Measurements from ENCODE around the gene UACA. TPM values are rescaled to one million over a fixed set of nuclear protein-coding genes. Genes with fewer than 3 reads are reported as not detected.
A peak's percentile ranks its signal among the peaks of the same experiment; 100 is the strongest.

Gene UACA
- total RNA-seq, 1 experiment from 2014 or later: 44.8 TPM

- H3K36me3 Mint-ChIP-seq: no peaks in the 10 kb centered on the region
- H3K4me1 Mint-ChIP-seq: peaks cover 60% of the 10 kb centered on the region
- CTCF ChIA-PET: interaction anchor here (0.8 to 3.2 kb wide), 5 partner anchors 48 to 123 kb away, joined by 3 to 15 read pairs (median 3); no protein-coding TSS in a partner anchor
- ATAC-seq (no peak), DNase-seq (ENCODE audit: low spot score) (no peak)
- H3K27me3 Mint-ChIP-seq (ENCODE audit: low read depth): peaks cover under 1% of the 10 kb centered on the region; the same call in 1 of the 2 replicates
- H3K9me3 Mint-ChIP-seq: peaks cover 6% of the 10 kb centered on the region; the same call in 1 of the 2 replicates
- H3K27ac Mint-ChIP-seq: peak overlapping the region; percentile 88; the same call in 1 of the 2 replicates
- no peak for TF ChIP-seq CREM (CRISPR knock-in tag; IDR thresholded peaks at IDR 0.05)
- no peak for TF ChIP-seq MLX (CRISPR knock-in tag; IDR thresholded peaks at IDR 0.05)
- TF ChIP-seq ZNF671 (CRISPR knock-in tag; IDR thresholded peaks at IDR 0.05): no peak
- no peak for TF ChIP-seq ZMAT4 (CRISPR knock-in tag; IDR thresholded peaks at IDR 0.05)
- no peak for TF ChIP-seq TP53 (CRISPR knock-in tag; IDR thresholded peaks at IDR 0.05)
- TF ChIP-seq GTF2I (CRISPR knock-in tag; conservative IDR thresholded peaks at IDR 0.05): no peak
- TF ChIP-seq TCF7 (CRISPR knock-in tag; IDR thresholded peaks at IDR 0.05; ENCODE audit: low read depth): no peak
- TF ChIP-seq GRHL2 (CRISPR knock-in tag; IDR thresholded peaks at IDR 0.05; ENCODE audit: insufficient replicate concordance, severe bottlenecking): no peak
- no peak for TF ChIP-seq HMGA2 (CRISPR knock-in tag; IDR thresholded peaks at IDR 0.05)
- TF ChIP-seq ZNF263 (CRISPR knock-in tag; IDR thresholded peaks at IDR 0.05; ENCODE audit: low read depth): no peak
- TF ChIP-seq ZNF317 (CRISPR knock-in tag; IDR thresholded peaks at IDR 0.05; ENCODE audit: borderline replicate concordance, low read depth): no peak
- no peak for TF ChIP-seq CREB1 (CRISPR knock-in tag; IDR thresholded peaks at IDR 0.05)
- TF ChIP-seq ZNF281 (CRISPR knock-in tag; IDR thresholded peaks at IDR 0.05): no peak
- TF ChIP-seq ERG (CRISPR knock-in tag; IDR thresholded peaks at IDR 0.05): no peak
- TF ChIP-seq AFF4 (CRISPR knock-in tag; IDR thresholded peaks at IDR 0.05; ENCODE audit: borderline replicate concordance): no peak
- no peak overlapping the region for H3K4me3 Mint-ChIP-seq
- POLR2A ChIA-PET: interaction anchor here (1.1 kb wide), 1 partner anchor 16 kb away, joined by 3 read pairs; no protein-coding TSS in a partner anchor
These were observed 130.8 kb downstream of the UACA start for GRCh38 chr15:70632491-70633102.

GRCh38 chr15:70632079-70632478 is 131.3 kb downstream of the UACA start:
- TF ChIP-seq ZNF263 (CRISPR knock-in tag; IDR thresholded peaks at IDR 0.05; ENCODE audit: low read depth): no peak
- TF ChIP-seq ZNF423 (CRISPR knock-in tag; IDR thresholded peaks at IDR 0.05): peak; percentile 92
- 0 out of 2 replicates have a peak, but pooled peaks have one; percentile 84 for TF ChIP-seq ZBTB43 (CRISPR knock-in tag; IDR thresholded peaks at IDR 0.05)
- TF ChIP-seq GRHL2 (CRISPR knock-in tag; IDR thresholded peaks at IDR 0.05; ENCODE audit: insufficient replicate concordance, severe bottlenecking): no peak
- TF ChIP-seq SMAD4 (CRISPR knock-in tag; IDR thresholded peaks at IDR 0.05): no peak
- no peaks in the 10 kb centered on the region for H3K36me3 Mint-ChIP-seq
- CTCF ChIA-PET: interaction anchor here (0.6 to 3.2 kb wide), 4 partner anchors 41 to 178 kb away, joined by 3 to 15 read pairs (median 7); no protein-coding TSS in a partner anchor
- peaks cover 61% of the 10 kb centered on the region for H3K4me1 Mint-ChIP-seq
- POLR2A ChIA-PET: interaction anchor here (1.1 kb wide), 1 partner anchor 16 kb away, joined by 3 read pairs; no protein-coding TSS in a partner anchor
- DNase-seq (ENCODE audit: low spot score): no peak
- peak overlapping the region; percentile 84; the same call in 1 of the 2 replicates for H3K27ac Mint-ChIP-seq
- H3K4me3 Mint-ChIP-seq: 0 out of 2 replicates have a peak overlapping the region, but pooled peaks have one; percentile 2
- H3K27me3 Mint-ChIP-seq (ENCODE audit: low read depth): peaks cover 2% of the 10 kb centered on the region; the same call in 1 of the 2 replicates
- peaks cover 6% of the 10 kb centered on the region; the same call in 1 of the 2 replicates for H3K9me3 Mint-ChIP-seq
- ATAC-seq: no peak
